MM.1S (cell line): ENCODE data around the gene DNAJA1.

ENCODE experiments used
- DNase-seq: peaks from one replicate; pipeline ENCODE4 v3.0.0-alpha.2; 2015
- H2AFZ ChIP-seq: fragments of 300-600 bp; sonication (generic); 2 replicates; pipeline ENCODE4 v1.6.0; 2016; ENCODE audit warnings: antibody characterized with exemption, low read length
- H3F3A ChIP-seq: fragments of 300-600 bp; sonication (generic); 2 replicates; pipeline ENCODE4 v1.6.1; 2016; ENCODE audit warnings: mild to moderate bottlenecking, antibody characterized with exemption, low read length, moderate library complexity, mixed read lengths; ENCODE audit not compliant: insufficient read depth
- H3K27ac ChIP-seq: fragments of 300-600 bp; sonication (generic); 2 replicates; pipeline ENCODE4 v1.5.1; 2016; ENCODE audit warnings: mild to moderate bottlenecking, low read length
- H3K27me3 ChIP-seq: fragments of 300-600 bp; sonication (generic); replicated peaks from 2 replicates; pipeline ENCODE4 v1.6.0; 2016; ENCODE audit warnings: low read length; ENCODE audit not compliant: insufficient read depth
- H3K36me3 ChIP-seq: fragments of 300-600 bp; sonication (generic); replicated peaks from 2 replicates; pipeline ENCODE4 v1.6.1; 2016; ENCODE audit warnings: mild to moderate bottlenecking, low read length, mixed read lengths; ENCODE audit not compliant: insufficient read depth
- H3K4me1 ChIP-seq: fragments of 300-600 bp; sonication (generic); 2 replicates; pipeline ENCODE4 v1.6.1; 2016; ENCODE audit warnings: low read length, mixed read lengths
- H3K4me2 ChIP-seq: fragments of 300-600 bp; sonication (generic); 2 replicates; pipeline ENCODE4 v1.6.0; 2016; ENCODE audit warnings: low read depth, low read length
- H3K4me3 ChIP-seq: fragments of 300-600 bp; sonication (generic); 2 replicates; pipeline ENCODE4 v1.5.1; 2016; ENCODE audit warnings: low read length, mixed read lengths
- H3K79me2 ChIP-seq: fragments of 300-600 bp; sonication (generic); 2 replicates; pipeline ENCODE4 v1.6.1; 2016; ENCODE audit warnings: mixed run types, low read length, mixed read lengths
- H3K9ac ChIP-seq: fragments of 300-600 bp; sonication (generic); 2 replicates; pipeline ENCODE4 v1.6.1; 2016; ENCODE audit warnings: low read length, mixed read lengths
- H3K9me2 ChIP-seq: fragments of 300-600 bp; sonication (generic); replicated peaks from 2 replicates; pipeline ENCODE4 v1.6.1; 2016; ENCODE audit warnings: mild to moderate bottlenecking, low read length, mixed read lengths; ENCODE audit not compliant: insufficient read depth
- H3K9me3 ChIP-seq: fragments of 300-600 bp; sonication (generic); replicated peaks from 2 replicates; pipeline ENCODE4 v1.6.1; 2016; ENCODE audit warnings: mild to moderate bottlenecking, low read length, mixed read lengths; ENCODE audit not compliant: insufficient read depth
- H4K20me1 ChIP-seq: fragments of 300-600 bp; sonication (generic); 2 replicates; pipeline ENCODE4 v1.6.1; 2016; ENCODE audit warnings: mild to moderate bottlenecking, low read length, moderate library complexity, mixed read lengths; ENCODE audit not compliant: insufficient read depth
- EZH2 ChIP-seq: fragments of 300-600 bp; sonication (generic); optimal IDR thresholded peaks from 2 replicates; pipeline ENCODE3; 2017; ENCODE audit warnings: low read depth, mild to moderate bottlenecking, antibody characterized with exemption, low read length, mixed read lengths
- EZH2phosphoT487 ChIP-seq: fragments of 300-600 bp; sonication (generic); IDR thresholded peaks from 2 replicates; pipeline ENCODE4 v1.6.1; 2018; ENCODE audit warnings: antibody characterized with exemption, low read length
- TF ChIP-seq, protein P1 (sequence below): fragments of 300-600 bp; sonication (generic); IDR thresholded peaks from 2 replicates; pipeline ENCODE4 v1.5.1; 2016; ENCODE audit warnings: antibody characterized with exemption, low read length, mixed read lengths

Gene DNAJA1

DNA sequence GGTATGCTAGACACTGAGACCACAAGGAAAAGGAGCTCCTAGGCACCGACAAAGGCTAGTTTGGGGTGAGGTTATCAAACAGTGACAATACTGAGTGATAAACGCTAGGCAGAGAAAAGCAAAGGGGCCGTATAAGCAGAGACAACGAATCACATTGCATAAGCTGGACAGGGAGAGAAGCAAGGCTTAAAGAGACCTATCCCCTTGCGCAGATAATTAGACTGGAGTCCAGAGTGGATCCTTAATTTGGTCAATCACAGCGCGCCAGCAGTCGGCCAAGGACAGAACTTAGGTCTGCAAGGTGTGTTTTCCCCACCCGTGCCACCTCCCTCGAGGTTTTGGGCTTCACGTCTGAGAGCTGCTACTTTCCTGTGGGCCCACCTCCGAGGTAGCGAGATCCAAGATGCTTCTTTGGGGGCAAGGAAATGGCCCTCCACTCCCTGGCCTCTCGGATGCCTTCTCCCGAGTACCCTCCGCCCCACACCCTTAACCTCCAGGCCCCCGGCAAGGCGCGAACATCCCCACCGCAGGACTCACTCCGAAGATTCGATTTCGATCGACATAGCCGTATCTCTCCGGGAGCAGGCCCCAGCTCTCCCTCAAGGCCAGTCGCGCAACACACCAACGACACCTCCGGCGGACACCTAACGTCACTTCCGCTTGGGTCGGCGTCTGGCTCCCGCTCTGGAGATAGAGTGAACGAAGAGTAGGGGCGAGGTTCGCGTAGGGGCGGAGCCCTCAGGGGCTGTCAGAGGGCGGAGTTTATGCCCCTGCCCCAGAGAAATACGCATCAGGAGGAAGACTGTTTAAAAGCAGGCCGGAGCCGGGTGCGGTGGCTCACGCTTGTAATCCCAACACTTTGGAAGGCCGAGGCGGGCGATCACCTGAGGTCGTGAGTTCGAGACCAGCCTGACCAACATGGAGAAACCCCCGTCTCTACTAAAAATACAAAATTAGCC is 51.3 kb downstream of the DNAJA1 start, which contains the start of gene SMU1:
Gene SMU1, minus strand, starts transcription at position 629 of the 959 bp plus-strand sequence. Its CDS starts 66 bp downstream, at position 563.
- no peaks in the 10 kb centered on the region for H3K9me2 ChIP-seq
- H3K27me3 ChIP-seq = no peaks in the 10 kb centered on the region
- TF ChIP-seq EZH2 = no peak
- no peak for TF ChIP-seq EZH2phosphoT487
- TF ChIP-seq, protein P1, sequence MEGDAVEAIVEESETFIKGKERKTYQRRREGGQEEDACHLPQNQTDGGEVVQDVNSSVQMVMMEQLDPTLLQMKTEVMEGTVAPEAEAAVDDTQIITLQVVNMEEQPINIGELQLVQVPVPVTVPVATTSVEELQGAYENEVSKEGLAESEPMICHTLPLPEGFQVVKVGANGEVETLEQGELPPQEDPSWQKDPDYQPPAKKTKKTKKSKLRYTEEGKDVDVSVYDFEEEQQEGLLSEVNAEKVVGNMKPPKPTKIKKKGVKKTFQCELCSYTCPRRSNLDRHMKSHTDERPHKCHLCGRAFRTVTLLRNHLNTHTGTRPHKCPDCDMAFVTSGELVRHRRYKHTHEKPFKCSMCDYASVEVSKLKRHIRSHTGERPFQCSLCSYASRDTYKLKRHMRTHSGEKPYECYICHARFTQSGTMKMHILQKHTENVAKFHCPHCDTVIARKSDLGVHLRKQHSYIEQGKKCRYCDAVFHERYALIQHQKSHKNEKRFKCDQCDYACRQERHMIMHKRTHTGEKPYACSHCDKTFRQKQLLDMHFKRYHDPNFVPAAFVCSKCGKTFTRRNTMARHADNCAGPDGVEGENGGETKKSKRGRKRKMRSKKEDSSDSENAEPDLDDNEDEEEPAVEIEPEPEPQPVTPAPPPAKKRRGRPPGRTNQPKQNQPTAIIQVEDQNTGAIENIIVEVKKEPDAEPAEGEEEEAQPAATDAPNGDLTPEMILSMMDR = no peak
- H3K9ac ChIP-seq = peak within 1 kb of the TSS; percentile 90
- DNase-seq = peak; percentile 97
- no peaks in the 10 kb centered on the region for H3K9me3 ChIP-seq
- peak within 1 kb of the TSS; percentile 55 for H2AFZ ChIP-seq
- peaks cover 12% of the 10 kb centered on the region for H3F3A ChIP-seq
- H3K4me3 ChIP-seq = peak within 1 kb of the TSS; percentile 84
- peaks cover 40% of the 10 kb centered on the region for H3K79me2 ChIP-seq
- H3K4me2 ChIP-seq = peak within 1 kb of the TSS; percentile 83
- 0 out of 2 replicates have a peak, but pooled peaks cover 7% of the 10 kb centered on the region for H3K4me1 ChIP-seq
- H3K27ac ChIP-seq = peak within 1 kb of the TSS; percentile 70
- H4K20me1 ChIP-seq = no peaks in the 10 kb centered on the region
- H3K36me3 ChIP-seq = peaks cover 7% of the 10 kb centered on the region; the same call in 1 of the 2 replicates

DNA sequence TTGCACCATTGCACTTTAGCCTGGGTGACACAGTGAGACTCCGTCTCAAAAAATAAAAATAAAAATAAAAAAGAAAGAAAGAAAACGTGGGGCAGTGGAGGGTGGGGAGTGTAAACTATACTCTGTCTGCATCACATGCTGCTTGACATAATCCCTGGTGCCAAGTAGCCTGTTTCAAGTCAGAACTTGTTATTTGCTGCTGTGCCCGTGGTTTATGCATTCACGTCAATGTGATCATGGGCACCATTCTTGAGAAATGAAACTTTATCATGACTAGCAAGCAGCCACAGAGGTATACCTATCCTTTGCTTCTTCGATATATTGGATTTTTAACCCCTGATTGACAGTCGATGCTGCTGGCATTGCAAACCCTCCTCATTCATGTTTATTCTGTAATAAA is 55.5 kb downstream of the DNAJA1 start:
- no peak overlapping the region for H3K9ac ChIP-seq
- no peaks in the 10 kb centered on the region for H4K20me1 ChIP-seq
- no peak overlapping the region for H3K4me2 ChIP-seq
- no peak overlapping the region for H3K27ac ChIP-seq
- H3K9me2 ChIP-seq = no peaks in the 10 kb centered on the region
- H3K4me1 ChIP-seq = 0 out of 2 replicates have a peak, but pooled peaks cover 6% of the 10 kb centered on the region
- no peak overlapping the region for H3K4me3 ChIP-seq
- H2AFZ ChIP-seq = no peak overlapping the region
- H3K27me3 ChIP-seq = no peaks in the 10 kb centered on the region
- TF ChIP-seq EZH2phosphoT487 = no peak
- TF ChIP-seq, protein P1 = no peak
- no peak for TF ChIP-seq EZH2
- peaks cover 10% of the 10 kb centered on the region for H3K79me2 ChIP-seq
- H3K36me3 ChIP-seq = no peaks in the 10 kb centered on the region
- peaks cover 12% of the 10 kb centered on the region for H3F3A ChIP-seq
- DNase-seq = no peak
- no peaks in the 10 kb centered on the region for H3K9me3 ChIP-seq

DNA sequence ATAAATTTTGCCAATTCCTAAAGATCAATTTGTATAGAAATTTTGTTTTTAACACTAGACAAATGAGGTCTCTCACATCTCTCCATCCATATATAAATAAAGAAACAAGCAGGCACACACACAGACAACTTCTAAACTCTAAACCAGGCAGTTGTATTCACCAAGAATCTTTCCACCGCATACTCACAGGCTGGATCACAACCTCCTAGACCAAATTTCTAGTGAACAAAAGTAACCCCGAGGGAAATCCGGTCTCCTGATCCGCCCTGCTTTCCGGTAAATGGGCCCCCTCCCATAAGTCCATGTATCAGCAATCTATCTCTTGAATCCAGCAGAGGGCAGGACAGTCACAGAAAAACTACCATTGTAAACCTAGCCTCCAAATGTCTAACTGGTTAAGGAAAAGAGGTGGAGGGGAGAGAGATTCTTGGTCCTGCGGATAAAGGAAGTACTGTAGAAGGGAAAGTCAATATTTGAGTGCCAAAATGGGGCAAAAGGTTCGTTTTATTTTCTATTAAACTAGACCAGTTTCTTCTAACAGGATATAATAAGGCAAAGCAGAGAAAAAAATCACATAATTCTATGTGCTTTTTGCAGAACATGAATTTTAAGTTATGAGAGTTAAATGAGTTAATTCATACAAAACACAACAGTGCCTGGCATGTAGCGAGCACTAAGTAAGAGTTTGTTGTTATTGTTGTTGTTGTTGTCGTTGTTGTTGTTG is 56.2 kb downstream of the DNAJA1 start:
- Histone ChIP-seq H3K79me2 (peaks cover 3% of the 10 kb centered on the region), H3K27ac (no peak overlapping the region), H3K9me3 (no peaks in the 10 kb centered on the region), H3K4me2 (peak overlapping the region; percentile 40; the same call in 1 of the 2 replicates), H2AFZ (0 out of 2 replicates have a peak overlapping the region, but pooled peaks have one; percentile 4), H3K9me2 (no peaks in the 10 kb centered on the region), H3K27me3 (no peaks in the 10 kb centered on the region), H4K20me1 (no peaks in the 10 kb centered on the region), H3F3A (peaks cover 6% of the 10 kb centered on the region; the same call in 1 of the 2 replicates), H3K4me1 (0 out of 2 replicates have a peak, but pooled peaks cover 3% of the 10 kb centered on the region), H3K36me3 (no peaks in the 10 kb centered on the region), H3K4me3 (peak overlapping the region; percentile 9; the same call in 1 of the 2 replicates), H3K9ac (peak overlapping the region; percentile 7; the same call in 1 of the 2 replicates)
- TF ChIP-seq EZH2 (no peak), EZH2phosphoT487 (no peak)
- TF ChIP-seq, protein P1 = peak; percentile 81
- DNase-seq = peak; percentile 82
